ENCODE measurements around the gene LPAR1.

The LPAR1 gene

DNA sequence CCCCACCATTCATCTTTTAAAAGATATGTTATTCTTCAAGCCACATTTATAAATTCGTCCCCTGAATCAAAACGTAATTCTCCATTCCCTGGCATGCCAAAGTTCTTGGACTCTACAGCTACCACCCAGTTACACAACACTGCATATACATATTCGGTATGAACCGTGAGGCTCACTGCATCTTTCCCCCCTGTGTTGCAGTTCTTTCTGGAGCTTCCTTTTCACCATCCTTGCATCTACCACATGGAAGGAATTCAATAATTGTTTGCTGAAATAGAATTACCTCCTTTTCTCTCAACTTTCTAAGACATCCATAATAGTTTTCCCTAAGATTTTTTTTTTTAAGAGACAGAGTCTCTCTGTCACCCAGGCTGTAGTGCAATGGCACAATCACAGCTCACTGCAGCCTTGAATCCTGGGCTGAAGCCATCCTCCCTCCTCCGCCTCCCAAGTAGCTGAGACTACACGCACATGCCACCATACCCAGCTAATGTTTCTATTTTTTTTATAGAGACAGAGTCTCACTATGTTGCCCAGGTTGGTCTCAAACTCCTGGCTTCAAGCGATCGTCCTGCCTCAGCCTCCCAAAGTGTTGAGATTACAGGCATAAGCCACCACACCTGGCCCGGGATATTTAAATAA lies 3.3 kb downstream of the LPAR1 start:
- Histone ChIP-seq H3K9me3 (no peaks in the 10 kb centered on the region), H3K27me3 (peaks cover 80% of the 10 kb centered on the region), H3K27ac (no peak overlapping the region), H3K36me3 (no peaks in the 10 kb centered on the region), H3K4me3 (ENCODE audit: low read depth in 1 of 2, low read length in 1 of 2) (no peak overlapping the region), H3K4me1 (ENCODE audit: control insufficient read depth in 1 of 2, insufficient read depth in 1 of 2, low read depth in 1 of 2, low read length in 1 of 2) (peaks cover 17 to 21% of the 10 kb centered on the region in 2 experiments)
- TF ChIP-seq, protein P1, sequence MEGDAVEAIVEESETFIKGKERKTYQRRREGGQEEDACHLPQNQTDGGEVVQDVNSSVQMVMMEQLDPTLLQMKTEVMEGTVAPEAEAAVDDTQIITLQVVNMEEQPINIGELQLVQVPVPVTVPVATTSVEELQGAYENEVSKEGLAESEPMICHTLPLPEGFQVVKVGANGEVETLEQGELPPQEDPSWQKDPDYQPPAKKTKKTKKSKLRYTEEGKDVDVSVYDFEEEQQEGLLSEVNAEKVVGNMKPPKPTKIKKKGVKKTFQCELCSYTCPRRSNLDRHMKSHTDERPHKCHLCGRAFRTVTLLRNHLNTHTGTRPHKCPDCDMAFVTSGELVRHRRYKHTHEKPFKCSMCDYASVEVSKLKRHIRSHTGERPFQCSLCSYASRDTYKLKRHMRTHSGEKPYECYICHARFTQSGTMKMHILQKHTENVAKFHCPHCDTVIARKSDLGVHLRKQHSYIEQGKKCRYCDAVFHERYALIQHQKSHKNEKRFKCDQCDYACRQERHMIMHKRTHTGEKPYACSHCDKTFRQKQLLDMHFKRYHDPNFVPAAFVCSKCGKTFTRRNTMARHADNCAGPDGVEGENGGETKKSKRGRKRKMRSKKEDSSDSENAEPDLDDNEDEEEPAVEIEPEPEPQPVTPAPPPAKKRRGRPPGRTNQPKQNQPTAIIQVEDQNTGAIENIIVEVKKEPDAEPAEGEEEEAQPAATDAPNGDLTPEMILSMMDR (IDR thresholded peaks at IDR 0.05) = no peak

DNA sequence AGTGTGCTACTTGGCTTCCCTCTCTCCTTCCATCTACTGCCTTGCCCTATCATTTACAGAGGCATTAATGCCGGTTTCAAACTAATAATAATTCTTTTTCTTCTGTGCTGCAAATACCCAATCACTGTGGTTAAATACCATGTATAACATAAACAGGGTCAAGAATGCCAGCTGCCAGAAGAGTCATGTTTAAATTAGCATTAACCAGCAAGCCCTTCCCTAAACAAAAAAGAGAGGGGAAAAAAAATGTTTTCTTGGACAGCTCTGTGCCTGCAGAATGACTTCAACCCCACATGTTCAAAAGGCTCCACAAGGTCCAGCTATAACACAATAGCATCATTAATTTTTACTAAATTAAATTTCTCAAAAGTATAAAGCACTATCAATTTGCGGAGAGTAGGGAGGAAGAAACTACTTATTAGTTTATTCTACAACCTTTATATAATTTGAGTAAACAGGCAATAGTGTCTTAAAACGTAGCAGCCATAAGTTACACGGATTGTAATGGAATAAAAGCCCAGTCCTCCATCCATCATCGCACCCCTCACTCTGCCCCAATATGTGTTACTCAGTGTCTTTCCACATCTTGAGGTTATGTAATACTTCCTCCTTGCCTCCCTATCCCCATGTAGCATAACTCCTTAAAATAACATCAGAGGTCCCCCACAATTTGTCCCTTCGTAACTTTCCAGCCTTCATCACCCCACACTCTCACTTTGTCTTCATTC lies 3.9 kb downstream of the LPAR1 start:
- no peaks in the 10 kb centered on the region for H3K36me3 ChIP-seq
- H3K27me3 ChIP-seq = peaks cover 73% of the 10 kb centered on the region
- peaks cover 17 to 21% of the 10 kb centered on the region in 2 experiments for H3K4me1 ChIP-seq (ENCODE audit: control insufficient read depth in 1 of 2, insufficient read depth in 1 of 2, low read depth in 1 of 2, low read length in 1 of 2)
- H3K4me3 ChIP-seq (ENCODE audit: low read depth in 1 of 2, low read length in 1 of 2) = no peak overlapping the region
- TF ChIP-seq, protein P1 (IDR thresholded peaks at IDR 0.05) = no peak
- H3K27ac ChIP-seq = no peak overlapping the region
- no peaks in the 10 kb centered on the region for H3K9me3 ChIP-seq

DNA sequence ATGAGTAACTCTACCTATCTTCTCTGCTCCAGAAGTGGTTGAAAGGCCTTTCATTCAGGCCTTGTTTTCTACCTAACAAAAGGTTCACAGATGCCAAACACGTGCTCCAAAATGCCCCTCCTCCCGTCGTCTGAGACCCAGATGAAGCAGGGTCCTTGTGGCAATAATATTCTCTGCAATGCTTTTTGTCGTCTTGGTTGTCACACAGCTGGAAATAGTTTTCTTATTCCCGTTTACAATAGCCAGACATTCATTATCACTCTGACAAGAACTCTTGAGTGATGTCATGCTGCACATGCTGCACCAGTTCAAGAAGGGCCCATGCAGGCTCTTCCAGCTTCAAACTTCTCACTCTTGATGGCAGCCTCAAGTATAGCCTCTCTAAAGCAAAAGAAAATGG lies 7.8 kb downstream of the LPAR1 start:
- no peak overlapping the region for H3K27ac ChIP-seq
- peaks cover 34% of the 10 kb centered on the region for H3K27me3 ChIP-seq
- H3K4me3 ChIP-seq (ENCODE audit: low read depth in 1 of 2, low read length in 1 of 2) = no peak overlapping the region
- TF ChIP-seq, protein P1 (IDR thresholded peaks at IDR 0.05) = no peak
- no peaks in the 10 kb centered on the region for H3K9me3 ChIP-seq
- H3K36me3 ChIP-seq = no peaks in the 10 kb centered on the region
- peaks cover 0 to 5% of the 10 kb centered on the region in 2 experiments for H3K4me1 ChIP-seq (ENCODE audit: control insufficient read depth in 1 of 2, insufficient read depth in 1 of 2, low read depth in 1 of 2, low read length in 1 of 2)

DNA sequence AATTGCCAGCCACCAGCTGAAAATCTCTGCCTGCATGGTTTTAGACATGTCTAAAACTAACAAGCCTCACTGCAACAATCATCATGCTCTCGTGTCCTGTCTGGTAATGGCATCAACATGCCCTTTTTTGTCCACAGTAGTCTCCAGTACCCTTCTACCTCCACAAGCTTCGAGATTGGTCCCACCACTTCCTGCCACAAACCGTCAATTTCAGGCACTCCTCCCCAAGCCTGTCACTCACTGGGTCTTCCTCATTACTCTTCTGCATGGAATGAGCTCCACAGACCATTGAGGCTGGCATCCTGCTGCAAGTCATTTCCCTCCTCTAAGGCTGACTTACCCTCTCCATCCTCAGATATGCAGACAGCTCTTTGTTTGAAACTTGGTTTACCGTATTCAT lies 9.0 kb downstream of the LPAR1 start:
- TF ChIP-seq, protein P1 (IDR thresholded peaks at IDR 0.05) = no peak
- H3K27ac ChIP-seq = no peak overlapping the region
- H3K4me3 ChIP-seq (ENCODE audit: low read depth in 1 of 2, low read length in 1 of 2) = no peak overlapping the region
- no peaks in the 10 kb centered on the region for H3K4me1 ChIP-seq (ENCODE audit: control insufficient read depth in 1 of 2, insufficient read depth in 1 of 2, low read depth in 1 of 2, low read length in 1 of 2)
- peaks cover 22% of the 10 kb centered on the region for H3K27me3 ChIP-seq
- no peaks in the 10 kb centered on the region for H3K36me3 ChIP-seq
- no peaks in the 10 kb centered on the region for H3K9me3 ChIP-seq

DNA sequence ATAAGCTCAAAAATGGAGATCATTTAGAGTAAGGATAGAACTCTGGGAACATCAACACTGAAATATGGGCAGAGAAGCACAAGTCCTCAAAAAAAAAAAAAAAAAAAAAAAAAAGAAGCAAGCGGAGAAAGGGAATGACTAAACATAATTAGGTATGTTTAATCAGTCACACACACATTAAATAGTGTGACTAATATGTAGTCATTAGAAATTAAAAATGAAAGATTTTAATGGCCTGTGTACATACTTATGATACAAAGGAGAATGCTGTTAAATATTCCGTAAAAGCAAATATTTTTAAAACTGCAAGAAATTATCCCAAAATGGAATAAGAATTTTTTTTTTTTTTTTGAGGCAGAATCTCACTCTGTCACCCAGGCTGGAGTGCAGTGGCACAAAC lies 10.5 kb downstream of the LPAR1 start:
- Histone ChIP-seq H3K4me3 (ENCODE audit: low read depth in 1 of 2, low read length in 1 of 2) (no peak overlapping the region), H3K27me3 (peaks cover 7% of the 10 kb centered on the region), H3K36me3 (no peaks in the 10 kb centered on the region), H3K4me1 (ENCODE audit: control insufficient read depth in 1 of 2, insufficient read depth in 1 of 2, low read depth in 1 of 2, low read length in 1 of 2) (no peaks in the 10 kb centered on the region), H3K27ac (no peak overlapping the region), H3K9me3 (no peaks in the 10 kb centered on the region)
- TF ChIP-seq, protein P1 (IDR thresholded peaks at IDR 0.05) = no peak

Measured in neutrophil (primary cell).